GM12872 (cell line): Measurements from ENCODE around the gene ZG16.

Experiments used
- CTCF ChIP-seq: IDR thresholded peaks from 3 replicates; pipeline ENCODE4 v1.5.1; 2011; ENCODE audit warnings: low read depth, mild to moderate bottlenecking, low read length, moderate library complexity; ENCODE audit not compliant: insufficient read depth

Gene ZG16

GRCh38 chr16:29806641-29807425, 28.8 kb downstream of the ZG16 start:
- no peak for TF ChIP-seq CTCF

- TF ChIP-seq CTCF: peak; percentile 86
Measured at GRCh38 chr16:29807426-29808218, 29.6 kb downstream of the ZG16 start.

- TF ChIP-seq CTCF: no peak
Measured at GRCh38 chr16:29808219-29808900, 30.3 kb downstream of the ZG16 start.

- TF ChIP-seq CTCF: no peak
Measured at GRCh38 chr16:29809031-29809747, 31.1 kb downstream of the ZG16 start.

GRCh38 chr16:29809850-29810698, 32.0 kb downstream of the ZG16 start:
- TF ChIP-seq CTCF: no peak

- TF ChIP-seq CTCF: no peak
Measured at GRCh38 chr16:29810699-29811169, 32.7 kb downstream of the ZG16 start.
